SK-N-SH (cell line): ENCODE results near the gene DENND5B. TPM values are rescaled to one million over a fixed set of nuclear protein-coding genes. Genes with fewer than 3 reads are reported as not detected.
"Not testable (repeated sequence)": the region's sequence is repeated elsewhere in the genome, so short reads cannot be mapped to it uniquely, and the experiment has no call there.

Source experiments
- CTCF ChIA-PET: fragments of 300-600, 350-600 bp; formaldehyde crosslinking; extraction: SDS; loops from one replicate; lab custom pipeline; 2021; lab: Yijun Ruan, JAX
- POLR2A ChIA-PET: fragments of 350-600 bp; sonication (Branson Sonifier 250); formaldehyde crosslinking; extraction: SDS; loops from one replicate; lab custom pipeline; 2020; ENCODE audit warnings: antibody characterized with exemption, inconsistent platforms; lab: Yijun Ruan, JAX
- DNase-seq: peaks from one replicate; pipeline ENCODE4 v3.0.0; 2012
- H2AFZ ChIP-seq: fragments of 200-600 bp; sonication (generic); 2 replicates; pipeline ENCODE4 v1.8.1; 2016; ENCODE audit warnings: antibody characterized with exemption, mild to moderate bottlenecking, low read depth
- H3F3A ChIP-seq: fragments of 200-600 bp; sonication (generic); replicated peaks from 2 replicates; pipeline ENCODE3; 2016; ENCODE audit warnings: antibody characterized with exemption, mild to moderate bottlenecking; ENCODE audit not compliant: insufficient read depth
- H3K27ac ChIP-seq, 2 experiments: fragments of 200-500 bp in 1 of 2; fragments of 200-600 bp in 1 of 2; sonication (Bioruptor generic) in 1 of 2; sonication (generic), shearing (Covaris generic) in 1 of 2; 2 replicates each; pipeline versions ENCODE4 v1.5.1 to v1.6.1; 2014 to 2016; ENCODE audit warnings: low read depth in 2 of 2, inconsistent platforms in 1 of 2, low read length in 1 of 2, mild to moderate bottlenecking in 1 of 2, mixed read lengths in 1 of 2
- H3K27me3 ChIP-seq: fragments of 200-600 bp; sonication (generic), shearing (Covaris generic); 2 replicates; pipeline ENCODE4 v1.6.1; 2016; ENCODE audit warnings: mixed run types; ENCODE audit not compliant: insufficient read depth
- H3K36me3 ChIP-seq, 2 experiments: fragments of 200-500 bp in 1 of 2; fragments of 200-600 bp in 1 of 2; sonication (Bioruptor generic) in 1 of 2; sonication (generic) in 1 of 2; replicated peaks in 1 of 2; 2 replicates each; pipeline versions ENCODE3 to v1.5.1; 2014 to 2016; ENCODE audit warnings: low read length in 1 of 2, mild to moderate bottlenecking in 1 of 2; ENCODE audit not compliant: insufficient read depth in 2 of 2, control insufficient read depth in 1 of 2
- H3K4me1 ChIP-seq, 2 experiments: fragments of 200-500 bp in 1 of 2; fragments of 200-600 bp in 1 of 2; sonication (Bioruptor generic) in 1 of 2; sonication (generic), shearing (Covaris generic) in 1 of 2; 2 replicates each; pipeline versions ENCODE4 v1.5.1 to v1.6.1; 2014 to 2016; ENCODE audit warnings: low read depth in 1 of 2, low read length in 1 of 2, mixed run types in 1 of 2; ENCODE audit not compliant: insufficient read depth in 2 of 2, control insufficient read depth in 1 of 2
- H3K4me2 ChIP-seq: fragments of 200-600 bp; sonication (generic), shearing (Covaris generic); 2 replicates; pipeline ENCODE4 v1.6.1; 2017; ENCODE audit warnings: mixed run types
- H3K4me3 ChIP-seq, 2 experiments: fragments of 200-500 bp in 1 of 2; fragments of 200-600 bp in 1 of 2; sonication (Bioruptor generic) in 1 of 2; sonication (generic), shearing (Covaris generic) in 1 of 2; 2 replicates each; pipeline versions ENCODE4 v1.5.1 to v1.8.1; 2014 to 2016; ENCODE audit warnings: low read depth in 2 of 2, inconsistent platforms in 1 of 2, low read length in 1 of 2, mild to moderate bottlenecking in 1 of 2, mixed read lengths in 1 of 2, moderate library complexity in 1 of 2
- H3K79me2 ChIP-seq: fragments of 200-600 bp; sonication (generic); 2 replicates; pipeline ENCODE4 v1.8.1; 2017; ENCODE audit warnings: mild to moderate bottlenecking; ENCODE audit not compliant: insufficient read depth
- H3K9ac ChIP-seq: fragments of 200-600 bp; sonication (generic); 2 replicates; pipeline ENCODE4 v1.6.1; 2017; ENCODE audit warnings: mixed run types
- H3K9me2 ChIP-seq: fragments of 200-600 bp; sonication (generic); 2 replicates; pipeline ENCODE4 v1.6.1; 2017; ENCODE audit warnings: mixed run types
- H3K9me3 ChIP-seq: fragments of 200-600 bp; sonication (generic); 2 replicates; pipeline ENCODE4 v1.6.1; 2017; ENCODE audit warnings: mixed run types, mild to moderate bottlenecking, moderate library complexity
- H4K20me1 ChIP-seq: fragments of 200-600 bp; sonication (generic); 2 replicates; pipeline ENCODE4 v1.6.1; 2017; ENCODE audit warnings: mild to moderate bottlenecking, mixed run types; ENCODE audit not compliant: insufficient read depth
- CHD2 ChIP-seq: fragments of 150-350 bp; IDR thresholded peaks from 2 replicates; pipeline ENCODE4 v1.6.1; 2018; ENCODE audit warnings: low read length; ENCODE audit not compliant: partially characterized antibody
- EP300 ChIP-seq, 2 experiments: IDR thresholded peaks; 2 replicates each; pipeline versions ENCODE4 v1.4.0 to v1.6.1; 2012; ENCODE audit warnings: borderline replicate concordance in 1 of 2, low read depth in 1 of 2, low read length in 1 of 2
- FOSL2 ChIP-seq: IDR thresholded peaks from 2 replicates; pipeline ENCODE4 v1.4.0; 2012; ENCODE audit warnings: low read depth, mild to moderate bottlenecking, moderate library complexity, borderline replicate concordance
- GABPA ChIP-seq: IDR thresholded peaks from 2 replicates; pipeline ENCODE4 v1.4.0; 2012; ENCODE audit warnings: low read depth, mild to moderate bottlenecking
- GATA2 ChIP-seq: sonication (generic); formaldehyde crosslinking; IDR thresholded peaks from 2 replicates; pipeline ENCODE4 v1.5.0; 2020; ENCODE audit warnings: mild to moderate bottlenecking, missing genetic modification reagents
- MAX ChIP-seq: IDR thresholded peaks from 2 replicates; pipeline ENCODE4 v1.4.0; 2012; ENCODE audit warnings: low read depth
- MXI1 ChIP-seq: IDR thresholded peaks from 2 replicates; pipeline ENCODE4 v1.6.1; 2012; ENCODE audit warnings: mild to moderate bottlenecking, low read depth, low read length, improper control_type of control experiment
- RAD21 ChIP-seq: IDR thresholded peaks from 2 replicates; pipeline ENCODE4 v1.6.1; 2012; ENCODE audit warnings: mild to moderate bottlenecking, low read length
- RFX5 ChIP-seq: IDR thresholded peaks from 2 replicates; pipeline ENCODE4 v1.6.1; 2012; ENCODE audit warnings: mild to moderate bottlenecking, improper control_type of control experiment, low read length
- SIN3A ChIP-seq: IDR thresholded peaks from 2 replicates; pipeline ENCODE4 v1.6.1; 2012; ENCODE audit warnings: low read depth, mild to moderate bottlenecking, low read length, moderate library complexity, borderline replicate concordance
- TEAD4 ChIP-seq: IDR thresholded peaks from 2 replicates; pipeline ENCODE4 v1.4.0; 2012; ENCODE audit warnings: mild to moderate bottlenecking, borderline replicate concordance; ENCODE audit not compliant: insufficient read depth
- USF1 ChIP-seq: IDR thresholded peaks from 2 replicates; pipeline ENCODE4 v1.4.0; 2012; ENCODE audit warnings: low read depth, borderline replicate concordance
- USF2 ChIP-seq: fragments of 150-350 bp; IDR thresholded peaks from 2 replicates; pipeline ENCODE4 v1.6.1; 2017; ENCODE audit warnings: antibody characterized with exemption, low read length, low read depth, borderline replicate concordance
- WGBS: methylation state at CpG from one replicate; pipeline ENCODE4 v1.1.6; 2017; ENCODE audit warnings: low lambda C conversion rate; 5-methylcytosine and 5-hydroxymethylcytosine counted together
- polyA plus RNA-seq, 3 experiments: library from polyadenylated mRNA; depleted of rRNA; stranded (reverse); fragments of >200 nt; gene quantifications; 2 replicates each; pipeline ENCODE4 v1.2.3, GENCODE V29; 2012
- TF ChIP-seq, protein P1 (sequence below): fragments of 150-350 bp; IDR thresholded peaks from 2 replicates; pipeline ENCODE4 v1.6.1; 2016; ENCODE audit warnings: mild to moderate bottlenecking, low read depth, low read length
- TF ChIP-seq, protein P2 (sequence below): fragments of 200-600 bp; sonication (generic); IDR thresholded peaks from 2 replicates; pipeline ENCODE4 v1.6.1; 2017; ENCODE audit warnings: antibody characterized with exemption, mild to moderate bottlenecking, moderate library complexity

The DENND5B gene
- polyA plus RNA-seq, 1 of the 3 experiments (the other 2 are of a cell fraction) = 5.3 TPM

GRCh38 chr12:31570880-31571279 is 20.1 kb downstream of the DENND5B start:
- no peaks in the 10 kb centered on the region for H3K36me3 ChIP-seq
- ChIA-PET POLR2A (no interaction called here), CTCF (no interaction called here)
- H4K20me1 ChIP-seq = peaks cover 16% of the 10 kb centered on the region; the same call in 1 of the 2 replicates
- no peaks in the 10 kb centered on the region; a peak in 1 of 4 replicates for H3K4me1 ChIP-seq
- TF ChIP-seq USF1 (no peak), MAX (no peak), GATA2 (CRISPR knock-in tag) (no peak)
- peaks cover 85% of the 10 kb centered on the region for H3K79me2 ChIP-seq
- no peaks in the 10 kb centered on the region for H3F3A ChIP-seq
- H3K9ac ChIP-seq = no peak overlapping the region
- no peaks in the 10 kb centered on the region for H3K9me3 ChIP-seq
- no peaks in the 10 kb centered on the region for H3K9me2 ChIP-seq
- no peaks in the 10 kb centered on the region for H3K27me3 ChIP-seq
- H2AFZ ChIP-seq = no peak overlapping the region
- no peak for DNase-seq
- no peak overlapping the region for H3K4me3 ChIP-seq
- 52% methylated on average over 5 of the region's 5 CpGs for WGBS
- peak overlapping the region; percentile 11; the same call in 1 of the 2 replicates for H3K4me2 ChIP-seq
- no peak overlapping the region for H3K27ac ChIP-seq

DNA sequence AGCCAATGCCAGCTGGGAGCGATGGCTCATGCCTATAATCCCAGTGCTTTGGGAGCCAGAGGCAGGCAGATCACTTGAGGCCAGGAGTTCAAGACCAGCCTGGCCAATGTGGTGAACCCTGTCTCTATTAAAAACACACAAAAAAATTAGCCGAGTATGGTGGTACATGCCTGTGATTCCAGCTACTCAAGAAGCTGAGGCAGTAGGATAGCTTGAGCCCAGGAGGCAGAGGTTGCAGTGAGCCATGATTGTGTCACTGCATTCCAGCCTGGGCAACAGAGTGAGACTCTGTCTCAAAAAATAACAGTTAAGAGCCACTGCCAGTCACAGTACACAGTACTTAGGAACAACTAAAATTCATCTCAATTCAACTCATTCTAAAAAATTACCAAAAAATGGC is 21.4 kb downstream of the DENND5B start:
- H3K9ac ChIP-seq, H3K4me1 ChIP-seq, DNase-seq, H3K4me3 ChIP-seq, H2AFZ ChIP-seq, H3K4me2 ChIP-seq, H3K27ac ChIP-seq, H3K36me3 ChIP-seq, H3K27me3 ChIP-seq, H3K9me2 ChIP-seq, POLR2A ChIA-PET, H3F3A ChIP-seq, H3K9me3 ChIP-seq: not testable (repeated sequence)
- CTCF ChIA-PET = interaction anchor here (0.7 kb wide), 1 partner anchor 76 kb away, joined by 3 read pairs; no protein-coding TSS in a partner anchor
- Histone ChIP-seq H4K20me1 (peaks cover 16% of the 10 kb centered on the region; the same call in 1 of the 2 replicates), H3K79me2 (peaks cover 85% of the 10 kb centered on the region)
- WGBS = 100% methylated on average over 2 of the region's 2 CpGs

GRCh38 chr12:31568498-31568897 is 22.4 kb downstream of the DENND5B start:
- H3K27ac ChIP-seq = no peak overlapping the region
- no peaks in the 10 kb centered on the region; a peak in 1 of 4 replicates for H3K4me1 ChIP-seq
- no peaks in the 10 kb centered on the region for H3K27me3 ChIP-seq
- H3K79me2 ChIP-seq = peaks cover 89% of the 10 kb centered on the region
- no peaks in the 10 kb centered on the region for H3K36me3 ChIP-seq
- no peak overlapping the region for H3K9ac ChIP-seq
- no peaks in the 10 kb centered on the region for H3F3A ChIP-seq
- DNase-seq = no peak
- no peak overlapping the region for H3K4me3 ChIP-seq
- H3K9me2 ChIP-seq = no peaks in the 10 kb centered on the region
- CTCF ChIA-PET = no interaction called here
- H4K20me1 ChIP-seq = peaks cover 16% of the 10 kb centered on the region; the same call in 1 of the 2 replicates
- 90% methylated on average over 3 of the region's 3 CpGs for WGBS
- H2AFZ ChIP-seq = no peak overlapping the region
- H3K4me2 ChIP-seq = no peak overlapping the region
- POLR2A ChIA-PET = interaction anchor here (1.3 kb wide), 1 partner anchor 10 kb away, joined by 3 read pairs; no protein-coding TSS in a partner anchor
- H3K9me3 ChIP-seq = no peaks in the 10 kb centered on the region
- TF ChIP-seq GABPA (no peak), MXI1 (no peak), CHD2 (no peak), RFX5 (no peak), GATA2 (CRISPR knock-in tag) (no peak), TEAD4 (no peak), SIN3A (no peak), FOSL2 (no peak), RAD21 (no peak), USF1 (no peak), USF2 (no peak), EP300 (IDR thresholded peaks at IDR 0.05; ENCODE audit: borderline replicate concordance in 1 of 2, low read depth in 1 of 2, low read length in 1 of 2) (no peak)
- TF ChIP-seq, protein P1, sequence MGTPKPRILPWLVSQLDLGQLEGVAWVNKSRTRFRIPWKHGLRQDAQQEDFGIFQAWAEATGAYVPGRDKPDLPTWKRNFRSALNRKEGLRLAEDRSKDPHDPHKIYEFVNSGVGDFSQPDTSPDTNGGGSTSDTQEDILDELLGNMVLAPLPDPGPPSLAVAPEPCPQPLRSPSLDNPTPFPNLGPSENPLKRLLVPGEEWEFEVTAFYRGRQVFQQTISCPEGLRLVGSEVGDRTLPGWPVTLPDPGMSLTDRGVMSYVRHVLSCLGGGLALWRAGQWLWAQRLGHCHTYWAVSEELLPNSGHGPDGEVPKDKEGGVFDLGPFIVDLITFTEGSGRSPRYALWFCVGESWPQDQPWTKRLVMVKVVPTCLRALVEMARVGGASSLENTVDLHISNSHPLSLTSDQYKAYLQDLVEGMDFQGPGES = no peak
- TF ChIP-seq, protein P2, sequence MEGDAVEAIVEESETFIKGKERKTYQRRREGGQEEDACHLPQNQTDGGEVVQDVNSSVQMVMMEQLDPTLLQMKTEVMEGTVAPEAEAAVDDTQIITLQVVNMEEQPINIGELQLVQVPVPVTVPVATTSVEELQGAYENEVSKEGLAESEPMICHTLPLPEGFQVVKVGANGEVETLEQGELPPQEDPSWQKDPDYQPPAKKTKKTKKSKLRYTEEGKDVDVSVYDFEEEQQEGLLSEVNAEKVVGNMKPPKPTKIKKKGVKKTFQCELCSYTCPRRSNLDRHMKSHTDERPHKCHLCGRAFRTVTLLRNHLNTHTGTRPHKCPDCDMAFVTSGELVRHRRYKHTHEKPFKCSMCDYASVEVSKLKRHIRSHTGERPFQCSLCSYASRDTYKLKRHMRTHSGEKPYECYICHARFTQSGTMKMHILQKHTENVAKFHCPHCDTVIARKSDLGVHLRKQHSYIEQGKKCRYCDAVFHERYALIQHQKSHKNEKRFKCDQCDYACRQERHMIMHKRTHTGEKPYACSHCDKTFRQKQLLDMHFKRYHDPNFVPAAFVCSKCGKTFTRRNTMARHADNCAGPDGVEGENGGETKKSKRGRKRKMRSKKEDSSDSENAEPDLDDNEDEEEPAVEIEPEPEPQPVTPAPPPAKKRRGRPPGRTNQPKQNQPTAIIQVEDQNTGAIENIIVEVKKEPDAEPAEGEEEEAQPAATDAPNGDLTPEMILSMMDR = no peak
